COLO668 (cell line): ENCODE results near the gene SPG11.

Experiments
- DNase-seq: peaks from one replicate; lab custom pipeline; 2025; ENCODE audit not compliant: unreplicated experiment; lab: John Stamatoyannopoulos, UW

Gene SPG11

GRCh38 chr15:44616974-44617373, 46.5 kb downstream of the SPG11 start:
- no peak for DNase-seq

GRCh38 chr15:44606740-44607139, 56.7 kb downstream of the SPG11 start:
- no peak for DNase-seq

- no peak for DNase-seq
These were observed 60.3 kb downstream of the SPG11 start for GRCh38 chr15:44603126-44603525.

- DNase-seq, result no peak
These were observed 64.6 kb downstream of the SPG11 start for GRCh38 chr15:44598892-44599291.

GRCh38 chr15:44598066-44598465, 65.4 kb downstream of the SPG11 start:
- DNase-seq, result no peak

- no peak for DNase-seq
These were observed 66.9 kb downstream of the SPG11 start for GRCh38 chr15:44596511-44597010.

- DNase-seq, result no peak
These were observed 67.6 kb downstream of the SPG11 start for GRCh38 chr15:44595656-44596510.

- DNase-seq, result no peak
These were observed 68.2 kb downstream of the SPG11 start for GRCh38 chr15:44595246-44595645.

- DNase-seq, result no peak
These were observed 70.3 kb downstream of the SPG11 start for GRCh38 chr15:44593042-44593736.

GRCh38 chr15:44591326-44591725, 72.1 kb downstream of the SPG11 start:
- no peak for DNase-seq

- no peak for DNase-seq
These were observed 74.9 kb downstream of the SPG11 start for GRCh38 chr15:44588541-44588940.

- no peak for DNase-seq
These were observed 77.8 kb downstream of the SPG11 start for GRCh38 chr15:44585633-44586032.

- peak; percentile 38 for DNase-seq
These were observed 79.2 kb downstream of the SPG11 start for GRCh38 chr15:44584162-44584749.

- DNase-seq, result no peak
These were observed 83.4 kb downstream of the SPG11 start for GRCh38 chr15:44580105-44580504.

- DNase-seq, result no peak
These were observed 88.7 kb downstream of the SPG11 start for GRCh38 chr15:44574734-44575133.

- no peak for DNase-seq
These were observed 90.1 kb downstream of the SPG11 start for GRCh38 chr15:44573386-44573785.

GRCh38 chr15:44570361-44570760, 93.1 kb downstream of the SPG11 start:
- no peak for DNase-seq

- no peak for DNase-seq
These were observed 94.1 kb downstream of the SPG11 start for GRCh38 chr15:44569316-44569715.

- DNase-seq, result no peak
These were observed 95.1 kb downstream of the SPG11 start for GRCh38 chr15:44568338-44568737.

GRCh38 chr15:44566155-44566540, 97.3 kb downstream of the SPG11 start:
- no peak for DNase-seq

GRCh38 chr15:44565387-44566154, 97.9 kb downstream of the SPG11 start:
- no peak for DNase-seq
